ENCODE results near the gene NDFIP2.

Gene NDFIP2, protein sequence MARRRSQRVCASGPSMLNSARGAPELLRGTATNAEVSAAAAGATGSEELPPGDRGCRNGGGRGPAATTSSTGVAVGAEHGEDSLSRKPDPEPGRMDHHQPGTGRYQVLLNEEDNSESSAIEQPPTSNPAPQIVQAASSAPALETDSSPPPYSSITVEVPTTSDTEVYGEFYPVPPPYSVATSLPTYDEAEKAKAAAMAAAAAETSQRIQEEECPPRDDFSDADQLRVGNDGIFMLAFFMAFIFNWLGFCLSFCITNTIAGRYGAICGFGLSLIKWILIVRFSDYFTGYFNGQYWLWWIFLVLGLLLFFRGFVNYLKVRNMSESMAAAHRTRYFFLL

DNA sequence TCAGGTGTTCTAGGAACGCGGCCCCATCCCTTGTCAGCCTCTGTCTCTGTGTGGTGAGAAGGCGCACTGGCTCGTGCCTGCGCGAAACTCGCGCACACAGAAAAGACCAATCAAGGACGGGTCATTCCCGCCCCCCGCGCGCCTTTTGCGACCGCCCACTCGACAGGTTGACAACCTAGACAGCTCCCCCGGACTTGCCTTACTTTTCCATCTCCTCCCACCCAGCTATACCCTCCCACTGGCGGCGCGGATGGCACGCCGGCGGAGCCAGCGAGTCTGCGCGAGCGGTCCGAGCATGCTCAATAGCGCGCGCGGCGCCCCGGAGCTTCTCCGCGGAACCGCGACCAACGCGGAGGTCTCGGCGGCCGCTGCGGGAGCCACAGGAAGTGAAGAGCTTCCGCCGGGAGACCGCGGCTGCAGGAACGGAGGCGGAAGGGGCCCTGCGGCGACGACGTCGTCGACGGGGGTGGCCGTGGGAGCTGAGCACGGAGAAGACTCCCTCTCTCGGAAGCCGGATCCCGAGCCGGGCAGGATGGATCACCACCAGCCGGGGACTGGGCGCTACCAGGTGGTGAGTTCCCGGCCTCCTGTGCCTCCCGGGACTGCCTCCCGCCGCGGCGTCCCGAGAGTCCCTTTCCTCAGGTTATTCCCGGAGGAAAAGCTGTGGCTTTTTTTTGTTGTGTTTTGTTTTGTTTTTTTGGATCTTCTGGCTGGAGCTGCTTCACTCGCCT lies at the start of gene NDFIP2:
Gene NDFIP2, plus strand, starts transcription at position 202 of the 731 bp plus-strand sequence. Its CDS starts 49 bp downstream, at position 251.
- DNase-seq: peak in 1 of 2 donors; percentile 31

DNA sequence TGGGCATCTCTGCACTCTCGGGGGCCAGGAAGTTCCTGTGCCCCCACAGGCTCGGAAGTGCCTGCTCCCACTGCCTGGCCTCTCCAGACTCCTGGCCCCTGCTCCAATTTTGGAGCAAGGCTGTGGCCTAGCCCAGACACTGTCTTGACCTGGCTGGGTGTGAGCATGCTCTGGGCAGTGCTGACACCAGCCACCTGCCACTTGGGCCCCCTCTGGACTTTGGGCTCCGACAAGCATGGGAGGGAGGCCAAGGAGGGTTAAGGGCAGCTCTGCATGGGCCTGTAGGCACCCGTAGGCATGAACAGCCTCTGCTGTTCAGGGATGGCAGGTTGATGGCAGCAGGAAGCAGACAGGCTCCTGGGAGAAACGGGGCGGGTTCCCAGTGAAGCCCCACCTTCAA lies 48.9 kb upstream of the NDFIP2 start:
- no peak for DNase-seq

DNA sequence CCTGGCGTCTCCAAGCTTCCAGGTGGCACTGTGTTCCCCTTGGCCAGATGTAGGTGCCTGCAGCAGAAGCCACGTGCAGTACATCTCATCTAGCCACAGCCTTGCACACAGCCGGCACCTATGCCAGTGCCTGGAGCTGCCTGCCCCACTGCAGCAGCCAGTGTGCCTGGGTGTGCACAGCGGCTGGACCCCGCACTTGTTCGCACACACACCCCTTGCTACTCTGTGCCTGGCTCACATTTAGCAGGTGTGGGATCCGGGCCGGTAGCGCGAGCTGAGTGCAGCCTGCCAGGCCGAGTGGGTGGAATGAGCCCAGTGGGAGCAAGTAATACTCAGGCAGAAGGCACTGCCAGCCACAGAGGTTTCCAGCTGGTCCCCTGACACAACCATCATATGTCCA lies 48.0 kb upstream of the NDFIP2 start:
- DNase-seq: no peak

DNA sequence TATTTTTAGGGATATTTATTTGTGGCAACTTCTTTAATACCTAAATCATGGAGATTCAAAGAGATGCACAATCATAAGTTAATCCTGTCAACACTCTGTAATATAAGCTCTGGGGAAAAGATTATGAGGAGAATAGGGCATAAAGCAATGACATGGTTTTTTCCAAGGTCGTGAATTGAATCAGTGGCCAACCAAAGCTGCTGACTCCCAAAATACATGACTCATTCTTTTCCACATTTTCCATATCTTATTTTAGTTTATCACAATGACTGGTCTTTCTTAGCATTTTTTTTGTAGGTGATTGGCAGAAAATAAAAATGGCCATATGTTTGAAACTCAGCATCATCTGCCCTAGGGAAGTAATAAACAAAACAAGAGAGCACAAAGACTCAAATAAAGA lies 46.4 kb upstream of the NDFIP2 start:
- no peak for DNase-seq

DNA sequence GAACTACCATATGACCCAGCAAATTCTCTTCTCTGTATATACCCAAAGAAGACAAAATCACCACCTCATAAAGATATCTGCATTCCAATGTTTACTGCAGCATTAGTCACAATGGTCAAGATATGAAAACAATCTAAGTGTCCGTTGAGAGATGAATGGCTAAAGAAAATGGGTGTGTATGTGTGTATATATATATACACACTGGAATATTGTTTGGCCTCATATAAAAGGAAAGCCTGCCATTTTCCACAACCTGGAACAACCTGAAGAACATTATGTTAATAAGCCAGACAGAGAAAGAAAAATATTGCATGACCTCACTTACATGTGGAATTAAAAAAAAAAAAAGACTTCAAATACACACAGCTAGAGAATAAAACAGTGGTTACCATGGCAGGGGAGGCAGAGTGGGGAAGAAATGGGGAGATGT lies 45.4 kb upstream of the NDFIP2 start:
- DNase-seq: no peak

DNA sequence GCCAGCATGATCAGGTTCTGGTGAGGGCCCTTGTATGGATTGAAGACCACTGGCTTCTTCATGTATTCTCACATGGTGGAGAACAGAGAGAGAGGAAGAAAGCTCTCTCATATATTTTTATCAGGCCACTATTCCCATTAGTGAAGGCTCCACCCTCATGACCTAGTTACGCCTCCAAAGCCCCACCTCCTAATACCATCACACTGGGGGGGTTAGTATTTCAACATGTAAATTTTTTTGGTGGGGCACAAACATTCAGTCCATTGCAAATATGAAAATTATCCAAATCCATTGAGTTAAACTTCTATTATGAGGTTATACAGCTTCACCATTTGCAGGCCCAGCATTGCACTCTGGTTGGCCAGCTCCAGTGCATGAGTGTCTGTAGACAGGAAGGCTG lies 41.7 kb upstream of the NDFIP2 start:
- no peak for DNase-seq

DNA sequence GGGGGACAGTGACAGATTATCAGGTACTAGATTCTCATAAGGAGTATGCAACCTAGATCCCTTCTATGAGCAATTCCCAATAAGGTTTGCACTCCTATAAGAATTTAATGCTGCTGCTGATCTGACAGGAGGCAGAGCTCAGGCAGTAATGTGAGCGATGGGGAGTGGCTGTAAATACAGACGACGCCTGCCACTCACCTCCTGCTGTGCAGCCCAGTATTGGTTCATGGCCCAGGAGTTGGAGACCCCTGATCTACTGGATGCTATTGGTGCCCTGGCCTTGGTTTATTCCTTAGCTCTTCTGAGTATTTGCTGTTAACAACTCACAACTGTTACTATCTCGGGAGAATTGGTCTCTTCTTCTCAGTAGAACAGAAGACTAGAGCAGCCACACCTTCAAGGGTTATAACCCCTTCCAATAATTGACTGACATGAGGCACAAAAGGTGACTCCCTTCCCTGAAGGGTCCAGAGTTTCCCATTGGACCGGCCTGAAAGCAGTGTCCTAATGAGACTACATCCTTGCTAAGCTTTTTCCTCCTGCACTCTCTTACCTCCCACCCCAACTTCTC lies 39.9 kb upstream of the NDFIP2 start:
- DNase-seq: no peak

DNA sequence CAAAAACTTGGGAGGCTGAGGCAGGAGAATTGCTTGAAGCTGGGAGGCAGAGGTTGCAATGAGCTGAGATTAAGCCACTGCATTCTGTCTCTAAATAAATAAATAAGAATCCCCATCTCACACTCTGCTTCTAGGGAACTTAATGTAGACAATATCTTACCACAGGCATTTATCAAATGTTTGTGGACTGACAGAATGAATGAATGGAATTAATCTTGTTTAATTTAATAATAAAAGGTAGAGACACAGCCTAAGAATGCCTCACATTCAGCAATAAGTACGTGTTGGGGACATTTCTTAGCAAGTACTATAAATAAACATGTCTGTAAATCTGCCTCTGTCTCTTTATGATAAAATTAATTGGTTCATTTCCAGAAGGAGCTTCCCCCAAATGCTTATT lies 38.7 kb upstream of the NDFIP2 start:
- no peak for DNase-seq

DNA sequence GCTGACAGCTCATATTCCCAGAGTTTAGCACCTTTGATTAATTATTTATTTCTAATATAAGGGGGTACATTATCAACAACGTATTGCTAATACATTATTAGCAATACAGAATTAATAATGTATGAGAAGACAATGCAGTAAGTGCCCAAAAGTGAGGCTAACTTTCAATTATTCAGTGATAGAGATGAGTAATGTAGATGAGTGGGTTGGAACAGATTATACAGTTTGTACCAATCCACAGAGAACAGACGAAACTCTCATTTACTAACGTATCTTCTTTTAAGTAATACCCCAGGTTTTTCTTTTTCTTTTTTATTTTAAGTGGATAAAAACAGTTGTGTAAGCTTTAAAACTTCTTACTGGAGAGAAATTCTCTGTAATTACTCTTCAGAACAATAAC lies 38.2 kb upstream of the NDFIP2 start:
- no peak for DNase-seq

DNA sequence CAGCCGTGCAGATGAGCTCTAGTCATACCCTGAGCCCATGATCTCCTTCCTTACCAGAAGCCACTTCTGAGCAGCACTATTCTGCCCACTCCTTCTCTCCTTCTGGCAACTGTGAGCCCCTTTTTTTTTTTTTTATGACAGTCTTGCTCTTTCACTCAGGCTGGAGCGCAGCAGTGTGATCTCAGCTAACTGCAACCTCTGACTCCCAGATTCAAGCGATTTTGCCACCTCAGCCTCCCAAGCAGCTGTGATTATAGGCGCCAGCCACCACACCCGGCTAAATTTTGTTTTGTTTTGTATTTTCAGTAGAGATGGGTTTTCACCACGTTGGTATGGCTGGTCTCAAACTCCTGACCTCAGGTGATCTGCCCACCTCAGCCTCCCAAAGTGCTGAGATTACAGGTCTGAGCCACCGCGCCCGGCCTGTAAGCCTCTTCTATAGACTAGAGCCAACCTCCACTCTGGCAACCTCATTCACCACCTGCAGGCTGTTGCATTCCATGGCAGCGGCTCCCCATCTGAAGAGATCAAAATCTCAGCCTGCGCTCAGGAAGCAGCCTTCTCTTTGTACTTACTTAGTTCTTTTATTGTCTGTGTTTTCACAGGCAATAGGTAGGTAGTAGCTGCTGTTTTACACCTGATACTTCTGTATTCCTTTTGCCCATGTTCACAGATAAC lies 34.8 kb upstream of the NDFIP2 start:
- no peak for DNase-seq

DNA sequence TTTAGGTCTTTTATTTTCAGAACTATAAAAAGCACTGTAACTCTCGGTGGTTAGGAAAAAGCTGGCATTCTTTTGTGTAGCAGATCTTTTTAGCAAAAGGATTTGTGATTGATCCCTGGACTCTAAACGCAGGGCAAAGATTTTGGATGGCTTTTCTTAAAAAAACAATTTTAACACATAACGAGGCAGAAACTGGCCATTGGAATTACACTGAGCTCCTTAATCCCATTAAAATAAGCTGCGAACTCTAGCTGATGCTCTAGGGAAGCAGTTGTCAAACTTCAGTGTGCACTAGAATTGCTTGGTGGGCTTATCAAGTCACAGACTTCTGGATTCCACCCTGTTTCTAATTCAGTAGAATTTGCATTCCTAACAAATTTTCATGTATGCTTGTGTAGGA lies 33.8 kb upstream of the NDFIP2 start:
- no peak for DNase-seq

DNA sequence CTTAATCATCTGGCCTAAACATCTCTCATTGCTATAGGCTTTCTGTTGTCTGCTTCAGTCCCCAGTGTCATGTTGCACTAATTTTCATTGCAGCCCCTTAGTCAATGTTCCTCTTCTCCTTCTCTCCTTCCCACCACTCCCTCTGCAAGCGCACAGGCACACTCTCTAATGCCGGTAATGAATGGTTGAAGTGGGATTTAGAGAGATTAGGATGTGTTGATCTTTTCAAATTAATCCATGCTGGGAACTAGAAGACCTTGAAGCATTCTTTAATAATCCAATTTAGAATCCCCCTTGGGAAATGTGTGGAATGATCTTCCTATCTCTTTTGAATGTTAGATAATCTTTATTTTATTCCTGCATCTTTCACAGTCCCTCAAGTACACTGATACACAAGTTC lies 33.2 kb upstream of the NDFIP2 start:
- no peak for DNase-seq

DNA sequence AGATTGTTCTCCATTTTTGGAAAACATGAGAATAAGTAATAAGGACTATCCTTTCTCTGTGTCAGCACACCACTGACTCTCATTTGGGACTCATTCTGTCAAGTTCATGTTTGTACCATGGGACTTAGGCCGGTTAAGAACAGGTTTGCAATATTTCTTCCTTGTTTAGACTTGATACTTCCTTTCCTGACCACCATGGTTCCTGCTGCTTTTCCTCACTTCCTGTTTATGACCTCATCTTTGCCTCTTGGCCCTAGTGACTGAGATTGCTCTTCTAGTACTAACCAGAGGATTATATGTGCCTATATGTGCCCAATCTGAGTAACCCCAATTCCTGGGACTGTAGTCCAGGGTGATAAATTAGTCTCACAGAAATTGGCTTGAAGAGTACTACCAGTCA lies 32.5 kb upstream of the NDFIP2 start:
- DNase-seq: peak in 1 of 2 donors; percentile 7

DNA sequence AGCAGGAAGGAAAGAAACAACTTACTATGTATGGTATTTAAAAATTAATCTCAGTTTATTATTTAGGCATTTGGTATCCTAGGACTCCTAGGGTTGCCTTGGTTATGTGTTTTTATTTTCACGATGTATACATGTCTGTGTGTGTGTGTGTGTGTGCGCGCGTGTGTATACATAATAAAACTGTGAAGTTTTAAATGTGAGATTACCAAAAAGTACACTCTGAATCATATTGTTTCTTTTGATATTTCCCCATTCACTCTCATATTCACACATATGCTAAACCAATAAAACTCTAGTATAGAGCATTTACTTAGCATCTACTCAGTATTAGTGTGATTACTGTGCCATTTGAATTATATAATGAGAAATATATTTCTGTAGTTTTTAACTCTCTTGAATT lies 30.8 kb upstream of the NDFIP2 start:
- no peak for DNase-seq

DNA sequence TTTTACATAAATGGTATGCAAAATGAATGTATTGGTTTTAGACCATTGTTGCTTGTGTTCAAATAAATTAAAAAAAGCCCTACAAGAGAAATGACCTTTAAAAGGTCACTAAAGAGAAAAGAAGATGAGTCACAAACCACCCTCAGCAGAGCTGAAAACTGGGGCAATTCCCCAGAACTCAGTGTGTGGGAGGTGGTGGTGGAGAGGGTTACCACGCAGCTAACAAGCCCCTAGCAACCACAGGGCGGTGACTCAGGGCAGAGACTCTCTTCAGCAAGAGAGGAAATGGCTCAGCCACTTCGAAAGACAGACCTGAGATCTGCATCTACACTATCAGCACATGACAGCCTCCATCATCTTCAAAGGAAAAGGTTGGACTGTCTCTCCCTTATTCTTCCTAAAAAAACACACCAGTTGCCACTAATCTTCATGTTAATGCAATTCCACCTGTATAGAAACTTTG lies 29.4 kb upstream of the NDFIP2 start:
- DNase-seq: peak; percentile 17 to 78

DNA sequence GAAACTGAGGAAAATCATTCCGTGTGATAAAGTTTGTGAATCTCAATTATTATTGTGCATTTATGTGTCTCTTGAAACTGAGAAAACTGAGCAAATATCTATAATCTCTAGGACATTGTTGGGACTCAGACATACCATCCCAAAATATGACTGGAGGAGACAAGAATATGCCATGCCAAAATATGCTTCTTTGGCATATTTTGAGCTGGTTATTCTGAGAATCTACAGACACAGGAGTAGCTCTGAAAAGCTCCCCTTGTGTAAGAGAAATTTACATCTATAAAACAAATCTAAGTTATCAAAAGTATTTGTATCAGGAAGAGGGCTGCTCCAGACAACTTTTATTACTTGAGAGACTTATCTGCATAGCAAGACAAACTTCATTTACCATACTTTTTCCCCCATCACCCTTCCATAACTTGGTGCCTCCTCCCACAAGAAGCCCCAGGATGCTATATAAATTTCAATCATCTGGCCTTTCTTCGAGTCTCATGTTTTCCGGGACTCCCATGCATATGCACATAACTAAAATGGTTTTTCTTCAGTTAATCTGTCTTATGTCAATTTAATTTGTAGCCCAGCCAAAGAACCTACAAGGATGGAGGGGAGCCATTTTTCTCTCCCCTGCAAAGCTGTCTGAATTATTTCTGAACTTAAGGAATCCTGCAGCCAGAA lies 28.6 kb upstream of the NDFIP2 start:
- DNase-seq: no peak

DNA sequence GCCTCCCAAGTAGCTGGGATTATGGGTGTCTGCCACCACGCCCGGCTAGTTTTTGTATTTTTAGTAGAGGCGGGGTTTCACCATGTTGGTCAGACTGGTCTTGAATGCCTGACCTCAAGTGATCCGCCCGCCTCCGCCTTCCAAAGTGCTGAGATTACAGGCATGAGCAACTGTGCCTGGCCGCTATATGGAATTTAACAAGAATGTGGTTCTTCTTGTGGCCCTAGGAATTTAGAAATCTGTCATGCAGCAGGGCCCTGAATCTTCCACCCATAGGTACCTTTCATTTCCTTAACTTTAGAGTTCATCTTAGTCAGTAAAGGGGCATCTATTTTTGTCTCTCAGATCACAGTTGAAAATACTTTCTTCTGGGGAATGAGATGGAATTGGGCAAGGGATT lies 25.6 kb upstream of the NDFIP2 start:
- no peak for DNase-seq

DNA sequence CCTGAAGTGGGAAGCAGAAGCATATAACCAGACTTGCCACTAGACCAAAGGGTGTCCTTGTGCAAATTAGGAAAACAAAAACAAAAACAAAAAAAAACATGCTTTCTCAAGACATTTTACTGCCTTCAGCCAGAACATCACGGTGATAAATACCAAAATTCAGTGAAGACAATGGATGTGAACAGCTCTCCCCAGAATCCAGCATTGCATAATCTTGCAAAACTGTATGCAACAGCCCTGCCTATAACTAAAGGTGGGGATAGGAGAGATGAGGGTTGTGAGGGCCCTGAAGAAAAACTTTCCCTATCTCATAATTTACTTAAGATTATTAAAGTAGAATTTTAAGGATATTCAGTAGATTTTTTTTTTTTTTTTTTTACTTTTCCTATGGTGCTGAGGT lies 24.9 kb upstream of the NDFIP2 start:
- DNase-seq: no peak

DNA sequence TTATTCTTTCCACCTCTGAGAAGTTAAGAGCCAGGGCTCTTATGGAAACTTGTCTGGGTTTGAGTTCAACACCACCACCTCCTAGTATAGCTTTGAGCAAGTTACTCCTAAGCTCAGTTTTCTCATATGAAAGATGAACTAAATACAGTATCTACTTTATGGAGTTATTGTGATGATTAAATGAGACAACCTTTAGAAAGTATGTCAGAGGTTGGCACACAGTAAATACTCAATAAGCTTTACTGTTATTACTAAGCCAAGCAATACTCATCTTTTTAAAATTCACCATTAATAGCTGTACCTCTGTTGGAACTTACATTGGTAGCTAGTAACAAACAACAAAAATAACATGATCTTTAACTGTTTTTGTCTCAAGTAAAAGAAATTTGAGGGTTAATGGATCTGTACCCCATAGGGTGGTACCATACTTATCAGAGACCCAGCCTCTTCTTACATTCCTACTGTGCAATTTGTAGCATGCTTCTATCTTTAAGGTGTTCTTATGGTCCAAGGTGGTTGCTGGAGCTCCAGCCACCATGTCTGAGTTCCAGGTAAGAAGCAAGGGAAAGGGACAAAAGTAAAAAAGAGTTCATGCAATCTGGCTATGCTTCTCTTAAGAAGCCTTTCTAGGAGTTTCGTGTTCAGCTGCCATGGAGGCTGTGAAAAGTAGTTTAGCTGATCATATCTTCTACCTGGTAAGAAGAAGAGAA lies 24.1 kb upstream of the NDFIP2 start:
- DNase-seq: no peak

DNA sequence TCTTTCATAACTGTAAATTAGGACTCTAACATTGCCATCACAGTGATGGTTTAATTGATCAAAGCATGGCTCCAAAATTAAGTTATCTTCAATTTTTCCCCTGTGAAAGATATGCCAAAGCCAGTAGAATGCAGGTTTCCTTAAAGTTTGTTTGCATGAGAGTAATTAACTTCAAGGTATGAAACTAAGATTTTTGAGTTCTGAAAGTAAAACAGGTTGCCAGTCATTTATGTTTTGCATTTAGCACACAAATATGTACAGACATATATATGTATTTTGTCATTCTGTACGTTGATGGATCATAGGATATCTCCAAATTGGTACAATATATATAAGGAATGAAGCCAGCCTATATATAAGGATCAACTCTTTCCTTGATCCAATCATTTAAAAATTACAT lies 23.6 kb upstream of the NDFIP2 start:
- DNase-seq: no peak

DNA sequence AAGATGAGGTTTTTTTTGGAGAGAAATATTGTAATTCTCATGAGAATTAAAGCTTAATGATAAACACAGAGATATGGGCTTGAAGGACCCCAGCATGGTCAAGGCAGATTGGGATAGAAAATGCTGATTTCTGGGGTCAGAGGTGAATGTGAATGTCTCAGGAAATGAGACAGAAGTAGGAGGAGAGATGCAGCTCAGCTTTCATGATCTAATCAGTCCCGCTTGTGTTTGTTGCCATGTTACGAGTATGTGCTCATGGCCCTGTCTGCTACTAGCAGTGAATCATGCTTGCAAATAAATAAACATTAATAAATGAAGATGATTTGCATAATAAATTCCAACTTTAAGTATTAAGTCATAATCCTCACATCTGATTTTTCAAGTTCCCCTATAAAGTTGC lies 23.0 kb upstream of the NDFIP2 start:
- DNase-seq: no peak

DNA sequence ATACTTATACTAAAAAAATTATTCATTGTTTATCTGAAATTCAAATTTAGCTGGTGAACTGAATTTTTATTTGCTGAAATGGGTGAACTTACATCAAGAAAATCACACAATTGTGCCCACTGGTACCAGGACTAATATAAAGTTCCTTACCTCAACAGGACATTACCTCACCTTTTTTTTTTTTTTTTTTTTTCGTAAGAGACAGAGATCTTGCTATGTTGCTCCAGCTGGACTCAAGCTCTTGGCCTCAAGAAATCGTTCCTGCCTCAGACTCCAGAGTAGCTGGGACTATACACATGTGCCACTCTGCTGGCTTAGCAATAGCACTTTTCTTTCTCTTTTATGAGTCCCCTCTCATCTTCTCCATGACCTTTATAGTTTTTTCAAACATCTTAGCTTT lies 22.5 kb upstream of the NDFIP2 start:
- no peak for DNase-seq
